Endothelial cell of umbilical vein (primary cell): ENCODE results near the gene DCAF12. TPM values are rescaled to one million over a fixed set of nuclear protein-coding genes. Genes with fewer than 3 reads are reported as not detected.

Experiments used
- BruUV-seq: library from RNA; stranded (reverse); fragments of 400-500 nt; replicated peaks from 2 replicates; lab custom pipeline; 2021; lab: Mats Ljungman, UMichigan
- CTCF ChIA-PET: fragments of 300-600, 350-600 bp; sonication (Branson Sonifier 250); formaldehyde crosslinking; loops from one replicate; lab custom pipeline; 2021; ENCODE audit warnings: antibody characterized with exemption, inconsistent platforms; lab: Charles Lee
- POLR2A ChIA-PET: fragments of 300-600, 350-600 bp; sonication (Branson Sonifier 250); formaldehyde crosslinking; loops from one replicate; lab custom pipeline; 2021; ENCODE audit warnings: antibody characterized with exemption, inconsistent platforms; lab: Charles Lee
- DNase-seq: peaks from one replicate; pipeline ENCODE4 v3.0.0-alpha.2; 2011; ENCODE audit warnings: low read depth, low spot score
- FAIRE-seq: peaks from 2 replicates; lab custom pipeline; 2011; peaks lifted over from hg19 to GRCh38; lab: Jason Lieb, UNC
- H2AFZ ChIP-seq: 2 replicates; pipeline ENCODE4 v1.6.0; 2012; ENCODE audit warnings: low read depth, low read length, control low read depth, inconsistent platforms
- H3K27ac ChIP-seq: 2 replicates; pipeline ENCODE4 v1.5.1; 2011; ENCODE audit warnings: low read depth, mild to moderate bottlenecking, control low read depth, low read length, moderate library complexity; ENCODE audit not compliant: insufficient read depth
- H3K27me3 ChIP-seq, 2 experiments: 2 replicates each; pipeline versions ENCODE4 v1.6.0 to v1.6.1; 2011; ENCODE audit warnings: low read length in 2 of 2, mixed read lengths in 1 of 2; ENCODE audit not compliant: control insufficient read depth in 2 of 2, insufficient read depth in 2 of 2
- H3K36me3 ChIP-seq, 2 experiments: 2 replicates in 1 of 2; 3 replicates in 1 of 2; pipeline ENCODE4 v1.5.1; 2011; ENCODE audit warnings: low read length in 2 of 2, mild to moderate bottlenecking in 1 of 2, moderate library complexity in 1 of 2; ENCODE audit not compliant: control insufficient read depth in 2 of 2, insufficient read depth in 2 of 2; ENCODE audit errors: extremely low read depth in 1 of 2
- H3K4me1 ChIP-seq: 3 replicates; pipeline ENCODE4 v1.5.1; 2011; ENCODE audit warnings: mild to moderate bottlenecking, low read length; ENCODE audit not compliant: control insufficient read depth, insufficient read depth; ENCODE audit errors: extremely low read depth
- H3K4me2 ChIP-seq: 2 replicates; pipeline ENCODE4 v1.6.1; 2011; ENCODE audit warnings: low read length, control low read depth, mixed read lengths; ENCODE audit not compliant: insufficient read depth
- H3K4me3 ChIP-seq, 3 experiments: fragments of 200-600 bp in 1 of 3; sonication (generic), shearing (Covaris generic) in 1 of 3; replicated peaks in 1 of 3; 2 replicates each; pipeline ENCODE4 v1.5.1; 2011 to 2016; ENCODE audit warnings: control low read depth in 3 of 3, low read length in 3 of 3, mild to moderate bottlenecking in 2 of 3, inconsistent platforms in 1 of 3, low read depth in 1 of 3, moderate library complexity in 1 of 3; ENCODE audit not compliant: insufficient read depth in 1 of 3
- H3K79me2 ChIP-seq: 2 replicates; pipeline ENCODE4 v1.6.0; 2012; ENCODE audit warnings: low read length, inconsistent platforms; ENCODE audit not compliant: control insufficient read depth, insufficient read depth
- H3K9ac ChIP-seq: replicated peaks from 2 replicates; pipeline ENCODE3; 2011; ENCODE audit warnings: low read length, control low read depth; ENCODE audit not compliant: insufficient read depth; ENCODE audit errors: extremely low read depth
- H3K9me1 ChIP-seq: replicated peaks from 3 replicates; pipeline ENCODE4 v1.6.0; 2011; ENCODE audit warnings: mild to moderate bottlenecking, low read length; ENCODE audit not compliant: control insufficient read depth, insufficient read depth; ENCODE audit errors: extremely low read depth
- H3K9me3 ChIP-seq: replicated peaks from 2 replicates; pipeline ENCODE4 v1.5.1; 2012; ENCODE audit warnings: low read length, inconsistent platforms; ENCODE audit not compliant: control insufficient read depth, insufficient read depth
- H4K20me1 ChIP-seq: replicated peaks from 2 replicates; pipeline ENCODE3; 2011; ENCODE audit warnings: mild to moderate bottlenecking, low read length; ENCODE audit not compliant: control insufficient read depth, insufficient read depth; ENCODE audit errors: extremely low read depth
- EZH2 ChIP-seq: IDR thresholded peaks from 2 replicates; pipeline ENCODE4 v1.6.1; 2012; ENCODE audit warnings: borderline replicate concordance, low read depth, mild to moderate bottlenecking, moderate library complexity, low read length, inconsistent platforms; ENCODE audit not compliant: severe bottlenecking
- FOS ChIP-seq: IDR thresholded peaks from 2 replicates; pipeline ENCODE4 v1.6.1; 2011; ENCODE audit warnings: mild to moderate bottlenecking, low read length, moderate library complexity, borderline replicate concordance; ENCODE audit not compliant: insufficient read depth
- GATA2 ChIP-seq: IDR thresholded peaks from 2 replicates; pipeline ENCODE4 v1.7.0; 2011; ENCODE audit warnings: low read depth, mild to moderate bottlenecking, moderate library complexity, mixed read lengths, low read length; ENCODE audit not compliant: insufficient read length, insufficient read depth
- JUN ChIP-seq: IDR thresholded peaks from 2 replicates; pipeline ENCODE4 v1.6.1; 2011; ENCODE audit warnings: borderline replicate concordance, low read depth; ENCODE audit not compliant: insufficient read length, insufficient read depth
- MAX ChIP-seq: IDR thresholded peaks from 2 replicates; pipeline ENCODE4 v1.6.1; 2011; ENCODE audit not compliant: insufficient read depth, insufficient read length
- MYC ChIP-seq: IDR thresholded peaks from one replicate; pipeline ENCODE4 v1.6.1; 2011; ENCODE audit warnings: mild to moderate bottlenecking, low read depth, low read length
- POLR2A ChIP-seq: IDR thresholded peaks from 2 replicates; pipeline ENCODE4 v1.6.1; 2012; ENCODE audit warnings: low read depth, mild to moderate bottlenecking, control low read depth, low read length
- POLR2AphosphoS5 ChIP-seq: IDR thresholded peaks from 2 replicates; pipeline ENCODE4 v1.6.1; 2012; ENCODE audit warnings: low read depth, mild to moderate bottlenecking, control low read depth, low read length, moderate library complexity; ENCODE audit not compliant: insufficient read depth
- dilution Hi-C: fragments of 300-500 bp; cut with MboI; formaldehyde crosslinking; loops from one replicate; pipeline ENCODE4 v1.15.0; 2019; ENCODE audit warnings: low sequenced_read_pairs; ENCODE audit not compliant: extremely low pct_ligation_motif_present
- intact Hi-C: fragments of 100-400 bp; cut with micrococcal nuclease; formaldehyde crosslinking; loops from one replicate; pipeline ENCODE4 v1.10.0; 2022
- polyA plus RNA-seq, 4 experiments: library from polyadenylated mRNA; depleted of rRNA in 3 of 4; stranded (reverse) in 3 of 4; unstranded in 1 of 4; fragments of >200 nt; gene quantifications; 2 replicates each; pipeline versions ENCODE4 v1.2.1 to v1.2.3, GENCODE V29; 2011 to 2012; ENCODE audit warnings: missing spikeins in 1 of 4
- total RNA-seq: library from RNA; stranded (reverse); gene quantifications from 2 replicates; pipeline ENCODE4 v1.2.3, GENCODE V29; 2021

The DCAF12 gene
- total and polyA plus RNA-seq, 2 donors (not counting 3 experiments of a cell fraction or from before 2014, with no cell fraction given), result 26.2 to 28.4 TPM

- TF ChIP-seq MYC (no peak), EZH2 (no peak), FOS (no peak), POLR2A (no peak), JUN (no peak), MAX (no peak), POLR2AphosphoS5 (no peak)
- BruUV-seq, result no TSS peak
- FAIRE-seq, result no peak
- no peak overlapping the region for H3K9ac ChIP-seq
- POLR2A ChIA-PET, result no interaction called here
- no peaks in the 10 kb centered on the region for H3K9me3 ChIP-seq
- H3K9me1 ChIP-seq, result no peaks in the 10 kb centered on the region
- DNase-seq, result no peak
- no peaks in the 10 kb centered on the region for H3K79me2 ChIP-seq
- no peaks in the 10 kb centered on the region for H3K4me1 ChIP-seq
- peaks cover 18 to 23% of the 10 kb centered on the region in 2 experiments for H3K36me3 ChIP-seq
- no peak overlapping the region for H3K4me3 ChIP-seq
- no peak overlapping the region for H2AFZ ChIP-seq
- intact Hi-C loops (no loop called here), dilution Hi-C loops (no loop called here)
- no peak overlapping the region for H3K27ac ChIP-seq
- no peaks in the 10 kb centered on the region for H3K27me3 ChIP-seq
- CTCF ChIA-PET, result interaction anchor here (1.2 to 3.0 kb wide), 4 partner anchors 10 to 160 kb away, joined by 3 to 8 read pairs (median 4); no protein-coding TSS in a partner anchor
- H4K20me1 ChIP-seq, result no peaks in the 10 kb centered on the region
- no peak overlapping the region for H3K4me2 ChIP-seq
These were observed 41.9 kb downstream of the DCAF12 start for GRCh38 chr9:34084562-34084961.

GRCh38 chr9:34079181-34079580 lies 47.3 kb downstream of the DCAF12 start:
- BruUV-seq, result no TSS peak
- DNase-seq, result peak; percentile 50
- FAIRE-seq, result peak; percentile 64
- Histone ChIP-seq H3K4me2 (no peak overlapping the region), H2AFZ (no peak overlapping the region), H3K9ac (no peak overlapping the region), H3K9me3 (no peaks in the 10 kb centered on the region), H3K4me1 (no peaks in the 10 kb centered on the region), H3K27me3 (no peaks in the 10 kb centered on the region), H3K9me1 (no peaks in the 10 kb centered on the region), H3K27ac (no peak overlapping the region), H3K4me3 (no peak overlapping the region), H3K36me3 (no peaks in the 10 kb centered on the region), H4K20me1 (no peaks in the 10 kb centered on the region), H3K79me2 (no peaks in the 10 kb centered on the region)
- intact Hi-C loops (no loop called here), dilution Hi-C loops (no loop called here)
- ChIA-PET POLR2A (no interaction called here), CTCF (interaction anchor here (1.4 kb wide), 1 partner anchor 20 kb away, joined by 3 read pairs; no protein-coding TSS in a partner anchor)
- TF ChIP-seq FOS (peak; percentile 57), EZH2 (no peak), JUN (peak; percentile 83), GATA2 (no peak)
